K562 (cell line): ENCODE measurements around the gene RUVBL2. TPM values are rescaled to one million over a fixed set of nuclear protein-coding genes. Genes with fewer than 3 reads are reported as not detected.
A peak's percentile ranks its signal among the peaks of the same experiment; 100 is the strongest.

Source experiments
- CXXC5 ChIP-seq: fragments of 250-450 bp; sonication (Bioruptor Pico); IDR thresholded peaks from 2 replicates; pipeline ENCODE4 v1.8.0; 2022; ENCODE audit warnings: inconsistent platforms, mild to moderate bottlenecking, moderate library complexity
- KHSRP ChIP-seq: fragments of 450-650 bp; IDR thresholded peaks from 2 replicates; pipeline ENCODE4 v1.6.1; 2017
- SAFB ChIP-seq: fragments of 200-400 bp; formaldehyde crosslinking; IDR thresholded peaks from 2 replicates; pipeline ENCODE4 v1.6.1; 2017; ENCODE audit warnings: low read depth, low read length, borderline replicate concordance
- TAF9B ChIP-seq: fragments of 450-650 bp; IDR thresholded peaks from 2 replicates; pipeline ENCODE4 v1.6.1; 2018; ENCODE audit warnings: mild to moderate bottlenecking; ENCODE audit not compliant: partially characterized antibody
- ZBED1 ChIP-seq: IDR thresholded peaks from 2 replicates; pipeline ENCODE4 v1.6.1; 2014
- polyA plus RNA-seq, 8 experiments: library from polyadenylated mRNA; depleted of rRNA in 4 of 8; stranded (reverse) in 5 of 8; unstranded in 3 of 8; fragments of >200 nt; fragmentation: Nextera tagmentation in 2 of 8; fragmentation: Illumina TruSeq in 1 of 8; extraction: Ambion mirVana in 2 of 8; extraction: Trizol in 1 of 8; gene quantifications; 2 replicates each; pipeline versions ENCODE4 v1.2.1 to v1.2.3, GENCODE V29; 2011 to 2014; ENCODE audit warnings: inconsistent platforms in 1 of 8, missing spikeins in 1 of 8
- total RNA-seq, 7 experiments: library from RNA; depleted of rRNA in 6 of 7; stranded (reverse); fragments of >200 nt in 6 of 7; fragmentation: Illumina TruSeq in 2 of 7; extraction: Trizol in 2 of 7; gene quantifications; 2 replicates each; pipeline versions ENCODE4 v1.2.1 to v1.2.3, GENCODE V29; 2011 to 2021; ENCODE audit warnings: low replicate concordance in 1 of 7
- TF ChIP-seq, protein P1 (sequence below): IDR thresholded peaks from 2 replicates; pipeline ENCODE4 v1.6.1; 2011; ENCODE audit warnings: borderline replicate concordance, low read depth, mild to moderate bottlenecking, moderate library complexity, low read length; ENCODE audit not compliant: insufficient read depth, poor library complexity, severe bottlenecking
- TF ChIP-seq, protein P2 (sequence below): fragments of 200-600 bp; sonication (generic); IDR thresholded peaks from one replicate; pipeline ENCODE4 v1.6.1; 2012; ENCODE audit warnings: mild to moderate bottlenecking, low read depth, low read length, inconsistent platforms
- TF ChIP-seq, protein P3 (sequence below): fragments of 150-350 bp; IDR thresholded peaks from 2 replicates; pipeline ENCODE4 v1.6.1; 2014; ENCODE audit warnings: low read depth, mild to moderate bottlenecking, low read length, borderline replicate concordance
- TF ChIP-seq, protein P4 (sequence below): fragments of 250-450 bp; sonication (Bioruptor Pico); IDR thresholded peaks from 2 replicates; pipeline ENCODE4 v1.8.0; 2021; ENCODE audit warnings: moderate library complexity, mild to moderate bottlenecking, inconsistent platforms

Gene RUVBL2
- total and polyA plus RNA-seq, 9 of the 15 experiments (the other 6 are each of a cell fraction or from before 2014, with no cell fraction given) = 71.4 to 453 (median 237) TPM

DNA sequence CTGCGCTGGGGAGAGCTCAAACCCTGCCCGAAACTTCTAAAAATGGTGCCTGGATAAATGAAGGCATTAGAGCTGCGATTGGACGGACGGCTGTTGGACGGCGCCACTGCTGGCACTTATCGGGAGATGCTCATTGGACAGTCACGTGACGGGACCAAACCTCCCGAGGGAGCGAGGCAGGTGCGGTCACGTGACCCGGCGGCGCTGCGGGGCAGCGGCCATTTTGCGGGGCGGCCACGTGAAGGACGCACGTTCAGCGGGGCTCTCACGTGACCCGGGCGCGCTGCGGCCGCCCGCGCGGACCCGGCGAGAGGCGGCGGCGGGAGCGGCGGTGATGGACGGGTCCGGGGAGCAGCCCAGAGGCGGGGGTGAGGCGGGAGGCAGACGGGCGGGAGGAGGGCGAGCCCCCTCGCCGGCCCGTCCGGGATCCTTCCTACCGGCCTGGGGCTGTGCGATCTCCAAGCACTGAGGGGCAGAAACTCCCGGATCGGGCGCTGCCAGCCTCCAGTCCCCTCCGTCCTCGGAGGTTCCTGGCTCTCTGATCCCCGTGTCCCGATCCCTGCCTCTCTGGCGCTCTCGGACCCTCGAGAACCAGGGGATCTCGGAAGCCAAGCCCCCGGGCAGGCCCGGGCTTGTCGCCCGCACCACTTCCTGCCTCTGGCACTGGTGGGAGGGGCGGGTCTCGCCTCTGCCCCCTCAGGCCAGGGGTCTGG lies 38.9 kb upstream of the RUVBL2 start, which contains the start of gene BAX (continued):
- TF ChIP-seq, protein P1, sequence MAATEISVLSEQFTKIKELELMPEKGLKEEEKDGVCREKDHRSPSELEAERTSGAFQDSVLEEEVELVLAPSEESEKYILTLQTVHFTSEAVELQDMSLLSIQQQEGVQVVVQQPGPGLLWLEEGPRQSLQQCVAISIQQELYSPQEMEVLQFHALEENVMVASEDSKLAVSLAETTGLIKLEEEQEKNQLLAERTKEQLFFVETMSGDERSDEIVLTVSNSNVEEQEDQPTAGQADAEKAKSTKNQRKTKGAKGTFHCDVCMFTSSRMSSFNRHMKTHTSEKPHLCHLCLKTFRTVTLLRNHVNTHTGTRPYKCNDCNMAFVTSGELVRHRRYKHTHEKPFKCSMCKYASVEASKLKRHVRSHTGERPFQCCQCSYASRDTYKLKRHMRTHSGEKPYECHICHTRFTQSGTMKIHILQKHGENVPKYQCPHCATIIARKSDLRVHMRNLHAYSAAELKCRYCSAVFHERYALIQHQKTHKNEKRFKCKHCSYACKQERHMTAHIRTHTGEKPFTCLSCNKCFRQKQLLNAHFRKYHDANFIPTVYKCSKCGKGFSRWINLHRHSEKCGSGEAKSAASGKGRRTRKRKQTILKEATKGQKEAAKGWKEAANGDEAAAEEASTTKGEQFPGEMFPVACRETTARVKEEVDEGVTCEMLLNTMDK = peak; percentile 75
- TF ChIP-seq, protein P2, sequence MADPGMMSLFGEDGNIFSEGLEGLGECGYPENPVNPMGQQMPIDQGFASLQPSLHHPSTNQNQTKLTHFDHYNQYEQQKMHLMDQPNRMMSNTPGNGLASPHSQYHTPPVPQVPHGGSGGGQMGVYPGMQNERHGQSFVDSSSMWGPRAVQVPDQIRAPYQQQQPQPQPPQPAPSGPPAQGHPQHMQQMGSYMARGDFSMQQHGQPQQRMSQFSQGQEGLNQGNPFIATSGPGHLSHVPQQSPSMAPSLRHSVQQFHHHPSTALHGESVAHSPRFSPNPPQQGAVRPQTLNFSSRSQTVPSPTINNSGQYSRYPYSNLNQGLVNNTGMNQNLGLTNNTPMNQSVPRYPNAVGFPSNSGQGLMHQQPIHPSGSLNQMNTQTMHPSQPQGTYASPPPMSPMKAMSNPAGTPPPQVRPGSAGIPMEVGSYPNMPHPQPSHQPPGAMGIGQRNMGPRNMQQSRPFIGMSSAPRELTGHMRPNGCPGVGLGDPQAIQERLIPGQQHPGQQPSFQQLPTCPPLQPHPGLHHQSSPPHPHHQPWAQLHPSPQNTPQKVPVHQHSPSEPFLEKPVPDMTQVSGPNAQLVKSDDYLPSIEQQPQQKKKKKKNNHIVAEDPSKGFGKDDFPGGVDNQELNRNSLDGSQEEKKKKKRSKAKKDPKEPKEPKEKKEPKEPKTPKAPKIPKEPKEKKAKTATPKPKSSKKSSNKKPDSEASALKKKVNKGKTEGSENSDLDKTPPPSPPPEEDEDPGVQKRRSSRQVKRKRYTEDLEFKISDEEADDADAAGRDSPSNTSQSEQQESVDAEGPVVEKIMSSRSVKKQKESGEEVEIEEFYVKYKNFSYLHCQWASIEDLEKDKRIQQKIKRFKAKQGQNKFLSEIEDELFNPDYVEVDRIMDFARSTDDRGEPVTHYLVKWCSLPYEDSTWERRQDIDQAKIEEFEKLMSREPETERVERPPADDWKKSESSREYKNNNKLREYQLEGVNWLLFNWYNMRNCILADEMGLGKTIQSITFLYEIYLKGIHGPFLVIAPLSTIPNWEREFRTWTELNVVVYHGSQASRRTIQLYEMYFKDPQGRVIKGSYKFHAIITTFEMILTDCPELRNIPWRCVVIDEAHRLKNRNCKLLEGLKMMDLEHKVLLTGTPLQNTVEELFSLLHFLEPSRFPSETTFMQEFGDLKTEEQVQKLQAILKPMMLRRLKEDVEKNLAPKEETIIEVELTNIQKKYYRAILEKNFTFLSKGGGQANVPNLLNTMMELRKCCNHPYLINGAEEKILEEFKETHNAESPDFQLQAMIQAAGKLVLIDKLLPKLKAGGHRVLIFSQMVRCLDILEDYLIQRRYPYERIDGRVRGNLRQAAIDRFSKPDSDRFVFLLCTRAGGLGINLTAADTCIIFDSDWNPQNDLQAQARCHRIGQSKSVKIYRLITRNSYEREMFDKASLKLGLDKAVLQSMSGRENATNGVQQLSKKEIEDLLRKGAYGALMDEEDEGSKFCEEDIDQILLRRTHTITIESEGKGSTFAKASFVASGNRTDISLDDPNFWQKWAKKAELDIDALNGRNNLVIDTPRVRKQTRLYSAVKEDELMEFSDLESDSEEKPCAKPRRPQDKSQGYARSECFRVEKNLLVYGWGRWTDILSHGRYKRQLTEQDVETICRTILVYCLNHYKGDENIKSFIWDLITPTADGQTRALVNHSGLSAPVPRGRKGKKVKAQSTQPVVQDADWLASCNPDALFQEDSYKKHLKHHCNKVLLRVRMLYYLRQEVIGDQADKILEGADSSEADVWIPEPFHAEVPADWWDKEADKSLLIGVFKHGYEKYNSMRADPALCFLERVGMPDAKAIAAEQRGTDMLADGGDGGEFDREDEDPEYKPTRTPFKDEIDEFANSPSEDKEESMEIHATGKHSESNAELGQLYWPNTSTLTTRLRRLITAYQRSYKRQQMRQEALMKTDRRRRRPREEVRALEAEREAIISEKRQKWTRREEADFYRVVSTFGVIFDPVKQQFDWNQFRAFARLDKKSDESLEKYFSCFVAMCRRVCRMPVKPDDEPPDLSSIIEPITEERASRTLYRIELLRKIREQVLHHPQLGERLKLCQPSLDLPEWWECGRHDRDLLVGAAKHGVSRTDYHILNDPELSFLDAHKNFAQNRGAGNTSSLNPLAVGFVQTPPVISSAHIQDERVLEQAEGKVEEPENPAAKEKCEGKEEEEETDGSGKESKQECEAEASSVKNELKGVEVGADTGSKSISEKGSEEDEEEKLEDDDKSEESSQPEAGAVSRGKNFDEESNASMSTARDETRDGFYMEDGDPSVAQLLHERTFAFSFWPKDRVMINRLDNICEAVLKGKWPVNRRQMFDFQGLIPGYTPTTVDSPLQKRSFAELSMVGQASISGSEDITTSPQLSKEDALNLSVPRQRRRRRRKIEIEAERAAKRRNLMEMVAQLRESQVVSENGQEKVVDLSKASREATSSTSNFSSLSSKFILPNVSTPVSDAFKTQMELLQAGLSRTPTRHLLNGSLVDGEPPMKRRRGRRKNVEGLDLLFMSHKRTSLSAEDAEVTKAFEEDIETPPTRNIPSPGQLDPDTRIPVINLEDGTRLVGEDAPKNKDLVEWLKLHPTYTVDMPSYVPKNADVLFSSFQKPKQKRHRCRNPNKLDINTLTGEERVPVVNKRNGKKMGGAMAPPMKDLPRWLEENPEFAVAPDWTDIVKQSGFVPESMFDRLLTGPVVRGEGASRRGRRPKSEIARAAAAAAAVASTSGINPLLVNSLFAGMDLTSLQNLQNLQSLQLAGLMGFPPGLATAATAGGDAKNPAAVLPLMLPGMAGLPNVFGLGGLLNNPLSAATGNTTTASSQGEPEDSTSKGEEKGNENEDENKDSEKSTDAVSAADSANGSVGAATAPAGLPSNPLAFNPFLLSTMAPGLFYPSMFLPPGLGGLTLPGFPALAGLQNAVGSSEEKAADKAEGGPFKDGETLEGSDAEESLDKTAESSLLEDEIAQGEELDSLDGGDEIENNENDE = no peak
- TF ChIP-seq, protein P3, sequence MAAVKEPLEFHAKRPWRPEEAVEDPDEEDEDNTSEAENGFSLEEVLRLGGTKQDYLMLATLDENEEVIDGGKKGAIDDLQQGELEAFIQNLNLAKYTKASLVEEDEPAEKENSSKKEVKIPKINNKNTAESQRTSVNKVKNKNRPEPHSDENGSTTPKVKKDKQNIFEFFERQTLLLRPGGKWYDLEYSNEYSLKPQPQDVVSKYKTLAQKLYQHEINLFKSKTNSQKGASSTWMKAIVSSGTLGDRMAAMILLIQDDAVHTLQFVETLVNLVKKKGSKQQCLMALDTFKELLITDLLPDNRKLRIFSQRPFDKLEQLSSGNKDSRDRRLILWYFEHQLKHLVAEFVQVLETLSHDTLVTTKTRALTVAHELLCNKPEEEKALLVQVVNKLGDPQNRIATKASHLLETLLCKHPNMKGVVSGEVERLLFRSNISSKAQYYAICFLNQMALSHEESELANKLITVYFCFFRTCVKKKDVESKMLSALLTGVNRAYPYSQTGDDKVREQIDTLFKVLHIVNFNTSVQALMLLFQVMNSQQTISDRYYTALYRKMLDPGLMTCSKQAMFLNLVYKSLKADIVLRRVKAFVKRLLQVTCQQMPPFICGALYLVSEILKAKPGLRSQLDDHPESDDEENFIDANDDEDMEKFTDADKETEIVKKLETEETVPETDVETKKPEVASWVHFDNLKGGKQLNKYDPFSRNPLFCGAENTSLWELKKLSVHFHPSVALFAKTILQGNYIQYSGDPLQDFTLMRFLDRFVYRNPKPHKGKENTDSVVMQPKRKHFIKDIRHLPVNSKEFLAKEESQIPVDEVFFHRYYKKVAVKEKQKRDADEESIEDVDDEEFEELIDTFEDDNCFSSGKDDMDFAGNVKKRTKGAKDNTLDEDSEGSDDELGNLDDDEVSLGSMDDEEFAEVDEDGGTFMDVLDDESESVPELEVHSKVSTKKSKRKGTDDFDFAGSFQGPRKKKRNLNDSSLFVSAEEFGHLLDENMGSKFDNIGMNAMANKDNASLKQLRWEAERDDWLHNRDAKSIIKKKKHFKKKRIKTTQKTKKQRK = no peak
- TF ChIP-seq ZBED1 (no peak), CXXC5 (CRISPR knock-in tag) (peak; percentile 100), SAFB (no peak), TAF9B (peak; percentile 48), KHSRP (no peak)
- TF ChIP-seq, protein P4, sequence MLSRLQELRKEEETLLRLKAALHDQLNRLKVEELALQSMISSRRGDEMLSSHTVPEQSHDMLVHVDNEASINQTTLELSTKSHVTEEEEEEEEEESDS (CRISPR knock-in tag) = no peak
